ENCODE results near the gene CEP112.

Gene CEP112

DNA sequence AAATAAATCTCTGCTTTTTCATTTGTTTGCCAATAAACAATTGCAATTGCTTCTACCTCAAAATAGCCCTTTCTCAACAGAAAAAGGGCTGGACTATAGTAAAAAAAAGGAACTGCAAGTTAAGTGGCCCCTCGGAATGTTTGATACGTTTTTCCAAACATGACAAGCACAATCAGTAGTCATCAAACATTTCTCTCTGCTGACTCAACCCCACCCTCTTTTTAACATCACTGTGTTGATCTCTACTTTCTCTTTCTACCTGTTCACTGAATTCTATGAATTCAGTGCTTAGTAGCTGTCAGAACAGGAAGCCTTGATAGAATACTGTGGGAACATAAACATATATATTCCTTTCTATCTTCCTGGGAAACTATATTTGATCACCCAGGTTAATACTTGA is 514.0 kb downstream of the CEP112 start:
- TF ChIP-seq, protein P1, sequence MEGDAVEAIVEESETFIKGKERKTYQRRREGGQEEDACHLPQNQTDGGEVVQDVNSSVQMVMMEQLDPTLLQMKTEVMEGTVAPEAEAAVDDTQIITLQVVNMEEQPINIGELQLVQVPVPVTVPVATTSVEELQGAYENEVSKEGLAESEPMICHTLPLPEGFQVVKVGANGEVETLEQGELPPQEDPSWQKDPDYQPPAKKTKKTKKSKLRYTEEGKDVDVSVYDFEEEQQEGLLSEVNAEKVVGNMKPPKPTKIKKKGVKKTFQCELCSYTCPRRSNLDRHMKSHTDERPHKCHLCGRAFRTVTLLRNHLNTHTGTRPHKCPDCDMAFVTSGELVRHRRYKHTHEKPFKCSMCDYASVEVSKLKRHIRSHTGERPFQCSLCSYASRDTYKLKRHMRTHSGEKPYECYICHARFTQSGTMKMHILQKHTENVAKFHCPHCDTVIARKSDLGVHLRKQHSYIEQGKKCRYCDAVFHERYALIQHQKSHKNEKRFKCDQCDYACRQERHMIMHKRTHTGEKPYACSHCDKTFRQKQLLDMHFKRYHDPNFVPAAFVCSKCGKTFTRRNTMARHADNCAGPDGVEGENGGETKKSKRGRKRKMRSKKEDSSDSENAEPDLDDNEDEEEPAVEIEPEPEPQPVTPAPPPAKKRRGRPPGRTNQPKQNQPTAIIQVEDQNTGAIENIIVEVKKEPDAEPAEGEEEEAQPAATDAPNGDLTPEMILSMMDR (IDR thresholded peaks at IDR 0.05; ENCODE audit: low read depth, low read length): no peak
- DNase-seq (ENCODE audit: low read depth, low spot score): no peak
- no peak overlapping the region for H3K4me3 ChIP-seq (ENCODE audit: low read depth, low read length)
- in situ Hi-C loops (cut with HindIII; ENCODE audit: low sequenced_read_pairs): no loop called here

GRCh38 chr17:65674246-65675045 is 517.5 kb downstream of the CEP112 start:
- peak; percentile 56 for DNase-seq (ENCODE audit: low read depth, low spot score)
- TF ChIP-seq, protein P1 (IDR thresholded peaks at IDR 0.05; ENCODE audit: low read depth, low read length): no peak
- in situ Hi-C loops (cut with HindIII; ENCODE audit: low sequenced_read_pairs): no loop called here
- H3K4me3 ChIP-seq (ENCODE audit: low read depth, low read length): no peak overlapping the region

DNA sequence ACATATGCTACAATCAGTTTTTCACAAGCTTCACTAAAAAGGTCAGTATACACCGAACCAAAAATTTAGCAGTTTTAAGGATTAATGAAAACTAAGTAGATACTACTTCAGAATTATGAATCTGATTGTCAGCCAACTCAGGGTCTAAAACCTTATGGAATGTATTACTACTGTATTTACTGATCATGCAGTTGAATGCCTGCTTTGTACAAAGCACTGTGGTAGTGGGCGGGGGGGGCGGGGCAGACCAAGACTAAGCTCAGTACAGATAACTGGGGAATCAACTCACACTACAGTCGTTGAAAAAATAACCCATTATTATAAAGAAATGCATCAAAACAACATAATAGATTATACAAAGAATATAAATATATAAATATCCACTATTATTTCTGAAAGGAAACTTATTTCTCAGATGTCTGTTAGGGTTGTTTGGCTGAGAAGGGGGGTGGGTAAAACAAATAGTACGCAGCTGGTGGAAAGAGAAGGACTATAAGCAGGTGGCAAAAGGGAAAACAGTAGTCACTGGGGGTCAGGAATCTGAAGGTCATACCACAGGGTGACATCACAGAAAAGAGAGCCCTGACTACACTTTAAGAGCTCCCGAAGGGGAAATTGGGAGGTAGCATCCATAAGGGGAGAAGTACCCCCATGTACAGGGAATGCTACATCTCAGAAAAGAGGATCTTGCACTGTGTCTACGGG is 521.1 kb downstream of the CEP112 start:
- DNase-seq (ENCODE audit: low read depth, low spot score): peak; percentile 7
- no peak overlapping the region for H3K4me3 ChIP-seq (ENCODE audit: low read depth, low read length)
- TF ChIP-seq, protein P1 (IDR thresholded peaks at IDR 0.05; ENCODE audit: low read depth, low read length): no peak
- in situ Hi-C loops (cut with HindIII; ENCODE audit: low sequenced_read_pairs): no loop called here

DNA sequence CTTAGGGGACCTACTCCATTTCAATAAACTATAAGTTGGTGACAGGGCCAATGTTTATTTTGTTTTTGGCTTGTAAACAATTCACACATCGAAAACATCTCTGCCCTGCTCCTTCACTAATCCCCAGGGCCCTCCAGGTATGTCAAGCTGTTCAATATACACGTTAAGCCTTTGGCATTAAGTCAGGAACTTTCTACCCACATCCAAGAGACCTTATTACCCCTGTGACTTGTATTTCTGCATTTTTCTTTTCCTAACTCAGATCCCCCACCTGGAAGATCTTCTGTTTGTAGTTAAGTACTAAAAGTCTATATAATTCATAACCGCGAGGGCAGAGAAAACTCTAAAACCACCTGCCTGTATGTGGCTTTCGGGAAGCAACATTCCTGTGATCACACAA is 523.7 kb downstream of the CEP112 start:
- DNase-seq (ENCODE audit: low read depth, low spot score): no peak
- no peak overlapping the region for H3K4me3 ChIP-seq (ENCODE audit: low read depth, low read length)
- in situ Hi-C loops (cut with HindIII; ENCODE audit: low sequenced_read_pairs): no loop called here
- TF ChIP-seq, protein P1 (IDR thresholded peaks at IDR 0.05; ENCODE audit: low read depth, low read length): no peak

DNA sequence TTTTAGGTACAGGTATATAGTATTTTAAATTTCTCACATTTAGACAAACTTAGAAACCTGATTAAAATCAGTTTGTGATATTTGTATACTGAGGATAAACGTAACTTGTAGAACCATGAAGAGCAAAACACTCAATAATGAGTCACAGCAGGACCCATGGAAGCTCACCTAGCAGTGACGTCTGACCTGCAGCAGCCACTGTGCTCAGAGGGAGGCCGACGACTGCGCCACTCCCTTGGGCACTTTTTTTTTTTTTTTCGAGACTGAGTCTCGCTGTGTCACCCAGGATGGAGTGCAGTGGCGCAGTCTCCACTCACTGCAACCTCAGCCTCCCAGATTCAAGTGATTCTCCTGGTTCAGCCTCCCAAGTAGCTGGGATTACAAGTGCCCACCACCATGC is 524.3 kb downstream of the CEP112 start:
- in situ Hi-C loops (cut with HindIII; ENCODE audit: low sequenced_read_pairs): no loop called here
- TF ChIP-seq, protein P1 (IDR thresholded peaks at IDR 0.05; ENCODE audit: low read depth, low read length): no peak
- DNase-seq (ENCODE audit: low read depth, low spot score): no peak
- no peak overlapping the region for H3K4me3 ChIP-seq (ENCODE audit: low read depth, low read length)

- in situ Hi-C loops (cut with HindIII; ENCODE audit: low sequenced_read_pairs): no loop called here
Measured at GRCh38 chr17:65666876-65667321, 525.0 kb downstream of the CEP112 start.

More at GRCh38 chr17:65666876-65667321, 525.0 kb downstream of the CEP112 start:
- TF ChIP-seq, protein P1 (IDR thresholded peaks at IDR 0.05; ENCODE audit: low read depth, low read length): no peak
- no peak for DNase-seq (ENCODE audit: low read depth, low spot score)
- no peak overlapping the region for H3K4me3 ChIP-seq (ENCODE audit: low read depth, low read length)
